HCT116 (cell line): ENCODE measurements around the gene DTNB. TPM values are rescaled to one million over a fixed set of nuclear protein-coding genes. Genes with fewer than 3 reads are reported as not detected.

Source experiments
- ATAC-seq: fragments of 200-7000 bp; cut with Tn5 transposase; 2 replicates; pipeline ENCODE4 v1.9.1; 2020; ENCODE audit warnings: mild to moderate bottlenecking, moderate library complexity
- BruUV-seq: library from RNA; stranded (reverse); fragments of 400-500 nt; replicated peaks from 2 replicates; lab custom pipeline; 2021; lab: Mats Ljungman, UMichigan
- CTCF ChIA-PET: fragments of 300-600 bp; sonication (Branson Sonifier 250); formaldehyde crosslinking; loops from one replicate; lab custom pipeline; 2021; ENCODE audit warnings: antibody characterized with exemption; lab: Charles Lee
- POLR2A ChIA-PET: fragments of 300-600, 350-600 bp; sonication (Branson Sonifier 250); formaldehyde crosslinking; loops from one replicate; lab custom pipeline; 2021; ENCODE audit warnings: antibody characterized with exemption; lab: Charles Lee
- RAD21 ChIA-PET, 2 experiments: fragments of 300-600 bp; sonication (Branson Sonifier 250); formaldehyde crosslinking; loops; one replicate each; lab custom pipeline; 2023; ENCODE audit warnings: low total read pairs in 2 of 2; ENCODE audit not compliant: uncharacterized antibody in 2 of 2, unreplicated experiment in 2 of 2, low non-redundant PET in 1 of 2; lab: Charles Lee
- DNase-seq: peaks from one replicate; pipeline ENCODE4 v3.0.0-alpha.2; 2010; ENCODE audit warnings: low read depth, low spot score
- H2AFZ ChIP-seq: fragments of 200-600 bp; shearing (Covaris generic), sonication (generic); 2 replicates; pipeline ENCODE4 v1.6.1; 2017; ENCODE audit warnings: low read depth, mixed run types, mixed read lengths, antibody characterized with exemption, low read length; ENCODE audit not compliant: poor library complexity, severe bottlenecking
- H3K27ac ChIP-seq: 2 replicates; pipeline ENCODE4 v1.5.1; 2012; ENCODE audit warnings: low read depth, low read length
- H3K27me3 ChIP-seq: fragments of 200-600 bp; sonication (generic); 2 replicates; pipeline ENCODE4 v1.6.1; 2016; ENCODE audit warnings: mixed run types, low read length, mixed read lengths; ENCODE audit not compliant: insufficient read depth
- H3K36me3 ChIP-seq, 2 experiments: fragments of 200-500 bp in 1 of 2; fragments of 200-600 bp in 1 of 2; sonication (Bioruptor generic) in 1 of 2; sonication (generic) in 1 of 2; 2 replicates each; pipeline versions ENCODE4 v1.5.1 to v1.6.1; 2014 to 2016; ENCODE audit warnings: low read length in 2 of 2, inconsistent platforms in 1 of 2, mixed read lengths in 1 of 2, mixed run types in 1 of 2; ENCODE audit not compliant: insufficient read depth in 2 of 2, control insufficient read depth in 1 of 2
- H3K4me1 ChIP-seq, 2 experiments: fragments of 200-600 bp in 1 of 2; sonication (generic) in 1 of 2; 2 replicates each; pipeline versions ENCODE4 v1.5.1 to v1.6.1; 2012 to 2017; ENCODE audit warnings: low read length in 2 of 2, inconsistent platforms in 1 of 2, mild to moderate bottlenecking in 1 of 2, mixed read lengths in 1 of 2, mixed run types in 1 of 2, moderate library complexity in 1 of 2; ENCODE audit not compliant: insufficient read depth in 2 of 2, control insufficient read depth in 1 of 2
- H3K4me2 ChIP-seq: fragments of 200-600 bp; sonication (generic); 2 replicates; pipeline ENCODE4 v1.6.1; 2017; ENCODE audit warnings: mixed run types, low read length, mixed read lengths
- H3K4me3 ChIP-seq, 2 experiments: fragments of 200-600 bp in 1 of 2; sonication (generic) in 1 of 2; replicated peaks in 1 of 2; 2 replicates each; pipeline ENCODE4 v1.5.1; 2011 to 2016; ENCODE audit warnings: low read length in 2 of 2, control low read depth in 1 of 2, low read depth in 1 of 2, mild to moderate bottlenecking in 1 of 2, mixed read lengths in 1 of 2, mixed run types in 1 of 2
- H3K79me2 ChIP-seq: fragments of 200-600 bp; sonication (generic); 2 replicates; pipeline ENCODE4 v1.6.1; 2017; ENCODE audit warnings: mild to moderate bottlenecking, mixed run types, low read length, moderate library complexity, mixed read lengths; ENCODE audit not compliant: insufficient read depth
- H3K9ac ChIP-seq: fragments of 200-600 bp; sonication (generic); 2 replicates; pipeline ENCODE4 v1.6.1; 2016; ENCODE audit warnings: low read length, mixed read lengths
- H3K9me2 ChIP-seq: fragments of 200-600 bp; sonication (generic), shearing (Covaris generic); 2 replicates; pipeline ENCODE4 v1.6.1; 2017; ENCODE audit warnings: mixed run types, mild to moderate bottlenecking, moderate library complexity; ENCODE audit not compliant: insufficient read depth
- H3K9me3 ChIP-seq, 2 experiments: fragments of 200-500 bp in 1 of 2; fragments of 200-600 bp in 1 of 2; sonication (Bioruptor generic) in 1 of 2; sonication (generic) in 1 of 2; 2 replicates each; pipeline ENCODE4 v1.6.1; 2014 to 2017; ENCODE audit warnings: low read length in 2 of 2, mixed read lengths in 2 of 2, inconsistent platforms in 1 of 2, low read depth in 1 of 2, mild to moderate bottlenecking in 1 of 2, mixed run types in 1 of 2, moderate library complexity in 1 of 2; ENCODE audit not compliant: control insufficient read depth in 1 of 2, insufficient read depth in 1 of 2
- H4K20me1 ChIP-seq: fragments of 200-600 bp; sonication (generic), shearing (Covaris generic); 2 replicates; pipeline ENCODE4 v1.6.1; 2017; ENCODE audit warnings: mixed run types, mild to moderate bottlenecking, moderate library complexity; ENCODE audit not compliant: insufficient read depth
- ATF3 ChIP-seq: IDR thresholded peaks from 2 replicates; pipeline ENCODE4 v1.6.1; 2012
- RAD21 ChIP-seq: IDR thresholded peaks from 2 replicates; pipeline ENCODE4 v1.6.1; 2012; ENCODE audit warnings: low read depth, mild to moderate bottlenecking
- SIN3A ChIP-seq: IDR thresholded peaks from 2 replicates; pipeline ENCODE4 v1.6.1; 2012; ENCODE audit warnings: low read depth
- TCF7L2 ChIP-seq: IDR thresholded peaks from 2 replicates; pipeline ENCODE4 v1.7.0; 2011; ENCODE audit warnings: borderline replicate concordance, inconsistent platforms; ENCODE audit not compliant: insufficient read depth, insufficient read length; ENCODE audit errors: extremely low read depth
- intact Hi-C: fragments of 100-400 bp; cut with micrococcal nuclease; formaldehyde crosslinking; loops from 2 replicates; pipeline ENCODE4 v1.10.0; 2022
- total RNA-seq: library from RNA; stranded (reverse); gene quantifications from one replicate; pipeline ENCODE4 v1.2.1, GENCODE V29; 2021; ENCODE audit not compliant: unreplicated experiment

The DTNB gene
- total RNA-seq, 1 experiment from 2014 or later, result 30.2 TPM

- Histone ChIP-seq H3K27ac (no peak overlapping the region), H2AFZ (no peak overlapping the region), H3K9me2 (no peaks in the 10 kb centered on the region), H3K9me3 (no peaks in the 10 kb centered on the region), H3K36me3 (no peaks in the 10 kb centered on the region), H3K4me2 (no peak overlapping the region), H4K20me1 (no peaks in the 10 kb centered on the region), H3K9ac (no peak overlapping the region), H3K4me1 (no peaks in the 10 kb centered on the region), H3K27me3 (no peaks in the 10 kb centered on the region), H3K4me3 (no peak overlapping the region), H3K79me2 (no peaks in the 10 kb centered on the region)
- intact Hi-C loops, result no loop called here
- BruUV-seq, result no TSS peak
- no peak for TF ChIP-seq TCF7L2
- ChIA-PET CTCF (no interaction called here), POLR2A (no interaction called here), RAD21 (no interaction called here)
- no peak for DNase-seq
- no peak for ATAC-seq
Measured at GRCh38 chr2:25419678-25420242, 253.6 kb downstream of the DTNB start.

GRCh38 chr2:25418944-25419677, 254.3 kb downstream of the DTNB start:
- no peak for ATAC-seq
- Histone ChIP-seq H3K36me3 (no peaks in the 10 kb centered on the region), H3K79me2 (no peaks in the 10 kb centered on the region), H3K9me2 (no peaks in the 10 kb centered on the region), H3K9ac (no peak overlapping the region), H3K4me2 (no peak overlapping the region), H3K4me1 (no peaks in the 10 kb centered on the region), H3K4me3 (no peak overlapping the region), H2AFZ (no peak overlapping the region), H3K27ac (no peak overlapping the region), H3K9me3 (no peaks in the 10 kb centered on the region), H4K20me1 (no peaks in the 10 kb centered on the region), H3K27me3 (no peaks in the 10 kb centered on the region)
- no peak for DNase-seq
- intact Hi-C loops, result no loop called here
- BruUV-seq, result no TSS peak
- POLR2A ChIA-PET, result no interaction called here
- CTCF ChIA-PET, result no interaction called here
- TF ChIP-seq SIN3A (no peak), ATF3 (no peak), RAD21 (no peak)
- RAD21 ChIA-PET, result no interaction called here
